Large intestine (tissue), 3 donors: Measurements from ENCODE around the gene TYMP. TPM values are rescaled to one million over a fixed set of nuclear protein-coding genes. Genes with fewer than 3 reads are reported as not detected.

Experiments used
- DNase-seq, 2 donors: peaks; one replicate each; pipeline versions ENCODE4 v3.0.0 to v3.0.0-alpha.2; 2013
- H3K27ac ChIP-seq: one replicate; pipeline ENCODE4 v1.5.1; 2013; ENCODE audit warnings: low read length
- H3K27me3 ChIP-seq: 2 replicates; pipeline ENCODE4 v1.6.1; 2013; ENCODE audit warnings: low read length; ENCODE audit not compliant: control insufficient read depth, insufficient read depth
- H3K36me3 ChIP-seq: 2 replicates; pipeline ENCODE4 v1.6.1; 2013; ENCODE audit warnings: low read length; ENCODE audit not compliant: control insufficient read depth, insufficient read depth
- H3K4me1 ChIP-seq: one replicate; pipeline ENCODE4 v1.6.1; 2013; ENCODE audit warnings: low read length; ENCODE audit not compliant: control insufficient read depth, insufficient read depth
- H3K4me3 ChIP-seq: one replicate; pipeline ENCODE4 v1.5.1; 2013; ENCODE audit warnings: low read length
- H3K9me3 ChIP-seq: one replicate; pipeline ENCODE4 v1.6.1; 2013; ENCODE audit warnings: mild to moderate bottlenecking, low read depth, low read length, moderate library complexity; ENCODE audit not compliant: control insufficient read depth
- WGBS: methylation state at CpG from one replicate; pipeline ENCODE4 v1.1.5; 2013; ENCODE audit warnings: low lambda C conversion rate; ENCODE audit not compliant: insufficient coverage; 5-methylcytosine and 5-hydroxymethylcytosine counted together
- polyA plus RNA-seq: library from polyadenylated mRNA; unstranded; fragments of 120-200 nt; gene quantifications from one replicate; pipeline ENCODE4 v1.2.1, GENCODE V29; 2013

Gene TYMP
- polyA plus RNA-seq, 1 donor = 10.5 TPM

GRCh38 chr22:50504369-50505211 lies 25.2 kb downstream of the TYMP start:
- peaks cover 14% of the 10 kb centered on the region for H3K4me1 ChIP-seq
- no peaks in the 10 kb centered on the region for H3K9me3 ChIP-seq
- H3K36me3 ChIP-seq = peaks cover 33% of the 10 kb centered on the region
- no peak for DNase-seq
- H3K27me3 ChIP-seq = no peaks in the 10 kb centered on the region
- H3K27ac ChIP-seq = no peak overlapping the region
- no CpG with 5 or more reads among the region's 44 CpGs for WGBS
- no peak overlapping the region for H3K4me3 ChIP-seq

GRCh38 chr22:50503475-50504145 lies 26.2 kb downstream of the TYMP start:
- no peak overlapping the region for H3K4me3 ChIP-seq
- H3K27ac ChIP-seq = no peak overlapping the region
- WGBS = no CpG with 5 or more reads among the region's 26 CpGs
- no peaks in the 10 kb centered on the region for H3K9me3 ChIP-seq
- no peaks in the 10 kb centered on the region for H3K27me3 ChIP-seq
- peaks cover 33% of the 10 kb centered on the region for H3K36me3 ChIP-seq
- no peak for DNase-seq
- H3K4me1 ChIP-seq = peaks cover 8% of the 10 kb centered on the region

GRCh38 chr22:50502628-50503474 lies 27.0 kb downstream of the TYMP start:
- DNase-seq = no peak
- no CpG with 5 or more reads among the region's 24 CpGs for WGBS

GRCh38 chr22:50502096-50502495 lies 27.7 kb downstream of the TYMP start:
- Histone ChIP-seq H3K27ac (no peak overlapping the region), H3K4me1 (peaks cover 6% of the 10 kb centered on the region), H3K36me3 (peaks cover 33% of the 10 kb centered on the region), H3K4me3 (no peak overlapping the region), H3K9me3 (no peaks in the 10 kb centered on the region), H3K27me3 (no peaks in the 10 kb centered on the region)
- WGBS = no CpG with 5 or more reads among the region's 6 CpGs
- no peak for DNase-seq

More at GRCh38 chr22:50502628-50503474, 27.0 kb downstream of the TYMP start:
- Histone ChIP-seq H3K4me3 (no peak overlapping the region), H3K27me3 (no peaks in the 10 kb centered on the region), H3K9me3 (no peaks in the 10 kb centered on the region), H3K27ac (no peak overlapping the region), H3K36me3 (peaks cover 33% of the 10 kb centered on the region), H3K4me1 (peaks cover 6% of the 10 kb centered on the region)

- Histone ChIP-seq H3K27me3 (no peaks in the 10 kb centered on the region), H3K9me3 (no peaks in the 10 kb centered on the region), H3K36me3 (peaks cover 26% of the 10 kb centered on the region), H3K27ac (no peak overlapping the region), H3K4me1 (no peaks in the 10 kb centered on the region), H3K4me3 (no peak overlapping the region)
- no CpG with 5 or more reads among the region's 12 CpGs for WGBS
- DNase-seq = no peak
Observed at GRCh38 chr22:50500452-50500851, 29.4 kb downstream of the TYMP start.

GRCh38 chr22:50498322-50498890 lies 31.4 kb downstream of the TYMP start:
- H3K27ac ChIP-seq = peak overlapping the region; percentile 2
- no peaks in the 10 kb centered on the region for H3K4me1 ChIP-seq
- peaks cover 13% of the 10 kb centered on the region for H3K36me3 ChIP-seq
- no CpG with 5 or more reads among the region's 13 CpGs for WGBS
- peak in 1 of 2 donors; percentile 69 for DNase-seq
- no peak overlapping the region for H3K4me3 ChIP-seq
- H3K27me3 ChIP-seq = no peaks in the 10 kb centered on the region
- no peaks in the 10 kb centered on the region for H3K9me3 ChIP-seq

- no peak for DNase-seq
- WGBS = 64% methylated on average over 1 of the region's 6 CpGs
- peaks cover 1% of the 10 kb centered on the region for H3K36me3 ChIP-seq
- no peak overlapping the region for H3K27ac ChIP-seq
- H3K4me3 ChIP-seq = no peak overlapping the region
- H3K4me1 ChIP-seq = no peaks in the 10 kb centered on the region
- H3K9me3 ChIP-seq = no peaks in the 10 kb centered on the region
- H3K27me3 ChIP-seq = no peaks in the 10 kb centered on the region
Observed at GRCh38 chr22:50497093-50497492, 32.7 kb downstream of the TYMP start.

- Histone ChIP-seq H3K36me3 (no peaks in the 10 kb centered on the region), H3K27ac (no peak overlapping the region), H3K27me3 (peaks cover 2% of the 10 kb centered on the region), H3K4me1 (no peaks in the 10 kb centered on the region), H3K9me3 (no peaks in the 10 kb centered on the region), H3K4me3 (no peak overlapping the region)
- WGBS = 100% methylated on average over 5 of the region's 27 CpGs
- no peak for DNase-seq
Observed at GRCh38 chr22:50490531-50491308, 39.1 kb downstream of the TYMP start.

- Histone ChIP-seq H3K4me1 (peaks cover 9% of the 10 kb centered on the region), H3K4me3 (no peak overlapping the region), H3K36me3 (no peaks in the 10 kb centered on the region), H3K27ac (no peak overlapping the region), H3K9me3 (no peaks in the 10 kb centered on the region), H3K27me3 (peaks cover 2% of the 10 kb centered on the region)
- no CpG with 5 or more reads among the region's 31 CpGs for WGBS
- DNase-seq = no peak
Observed at GRCh38 chr22:50489363-50490243, 40.2 kb downstream of the TYMP start.
